GM18951 (cell line): ENCODE results near the gene NAIP.
"Not testable (repeated sequence)": the region's sequence is repeated elsewhere in the genome, so short reads cannot be mapped to it uniquely, and the experiment has no call there.

ENCODE experiments used
- in situ Hi-C: fragments of 300-500 bp; cut with MboI; formaldehyde crosslinking; loops from one replicate; pipeline ENCODE4 v1.12.0; 2022; ENCODE audit warnings: low sequenced_read_pairs, mixed read lengths, inconsistent platforms; ENCODE audit not compliant: unreplicated experiment

Gene NAIP

DNA sequence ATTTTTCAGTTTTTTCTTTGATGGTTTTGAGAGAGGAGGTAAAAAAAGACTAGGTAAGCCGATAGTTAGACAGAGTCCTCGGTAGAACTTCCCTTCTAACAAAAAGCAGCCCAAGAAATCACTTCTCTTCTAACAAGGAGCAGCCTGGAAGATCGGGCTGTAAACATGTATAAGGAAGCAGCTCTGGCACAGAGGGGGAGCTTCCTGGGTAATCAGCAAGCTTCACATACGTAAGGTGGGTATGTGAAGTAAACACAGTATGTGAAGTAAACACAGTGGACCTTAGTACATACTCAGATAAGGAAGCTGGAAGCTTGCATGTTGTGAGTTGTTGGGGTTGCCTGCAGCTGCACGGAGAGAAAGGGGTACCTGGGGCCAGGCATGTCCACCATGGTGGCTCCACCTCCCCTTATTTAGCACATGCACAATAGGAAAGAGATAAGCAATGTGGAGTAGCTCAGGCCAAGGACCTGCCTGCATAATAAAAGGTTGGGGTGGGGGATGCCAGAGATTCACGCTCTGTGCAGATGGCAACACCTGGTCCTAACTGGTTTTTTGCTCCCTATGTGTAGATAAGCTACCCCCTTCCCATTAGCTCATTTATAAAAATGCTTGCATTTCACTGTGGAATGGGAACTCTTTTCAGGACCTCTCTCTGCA lies 93.3 kb downstream of the NAIP start:
- in situ Hi-C loops = not testable (repeated sequence)

DNA sequence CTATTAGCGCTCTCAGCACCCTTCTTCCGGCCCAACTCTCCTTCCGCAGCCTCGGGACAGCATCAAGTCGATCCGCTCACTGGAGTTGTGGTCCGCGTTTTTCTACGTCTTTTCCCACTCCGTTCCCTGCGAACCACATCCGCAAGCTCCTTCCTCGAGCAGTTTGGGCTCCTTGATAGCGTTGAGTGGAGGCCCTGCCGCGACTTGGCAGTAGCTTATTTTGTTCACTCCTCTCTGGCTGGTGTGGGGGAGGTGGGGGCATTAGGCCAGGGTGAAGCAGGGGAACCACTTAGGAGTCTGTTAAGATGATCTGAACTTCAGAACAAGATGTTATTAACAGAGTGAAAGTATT lies 100.0 kb downstream of the NAIP start:
- in situ Hi-C loops = not testable (repeated sequence)
